ENCODE results near the gene IFNA10. TPM values are rescaled to one million over a fixed set of nuclear protein-coding genes. Genes with fewer than 3 reads are reported as not detected.

IFNA10 gene
- total RNA-seq (ENCODE audit: low replicate concordance): not detected in 2 replicates

DNA sequence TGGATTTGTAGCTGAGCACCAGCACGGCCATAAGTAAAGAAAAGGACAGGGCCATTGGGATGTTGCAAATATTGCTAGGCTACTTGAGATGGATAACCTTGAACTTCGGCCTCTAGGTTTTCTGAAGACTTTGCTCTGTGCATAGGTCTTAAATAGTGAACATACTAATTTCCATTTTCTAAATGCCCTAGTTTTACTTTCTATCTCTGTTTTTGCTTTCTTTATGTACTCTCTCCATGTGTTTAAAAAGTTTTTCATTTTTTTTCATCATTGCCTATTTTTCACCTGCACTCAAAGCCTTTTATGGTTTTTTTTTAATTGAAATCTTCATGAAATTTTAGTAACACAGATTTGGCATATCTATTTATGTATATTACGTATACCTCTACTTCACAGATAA lies at the start of gene IFNA10:
Gene IFNA10, minus strand, starts transcription at position 101 of the 400 bp plus-strand sequence. Its CDS starts 46 bp downstream, at position 55.

GRCh38 chr9:21239911-21240310 lies 33.0 kb upstream of the IFNA10 start, which contains the start of gene IFNA14:
Gene IFNA14 (minus strand): TSS chr9:21240005. CDS start chr9:21239935, 70 bp downstream.

GRCh38 chr9:21228122-21228521 lies 21.2 kb upstream of the IFNA10 start, which contains the start of gene IFNA17:
Gene IFNA17 (minus strand): TSS chr9:21228222. CDS start chr9:21228173, 49 bp downstream.

DNA sequence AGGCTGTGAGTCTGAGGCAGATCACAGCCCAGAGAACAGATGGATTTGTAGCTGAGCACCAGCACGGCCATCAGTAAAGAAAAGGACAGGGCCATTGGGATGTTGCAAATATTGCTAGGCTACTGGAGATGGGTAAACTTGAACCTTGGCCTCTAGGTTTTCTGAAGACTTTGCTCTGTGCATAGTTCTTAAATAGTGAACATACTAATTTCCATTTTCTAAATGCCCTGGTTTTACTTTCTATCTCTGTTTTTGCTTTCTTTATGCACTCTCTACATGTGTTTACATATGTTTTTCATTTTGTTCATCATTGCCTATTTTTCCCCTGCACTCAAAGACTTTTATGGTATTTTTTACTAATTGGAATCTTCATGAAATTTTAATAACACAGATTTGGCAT lies 10.3 kb upstream of the IFNA10 start, which contains the start of gene IFNA16:
Gene IFNA16, minus strand, starts transcription at position 101 of the 400 bp plus-strand sequence. Its CDS starts 6 bp downstream, at position 95.

DNA sequence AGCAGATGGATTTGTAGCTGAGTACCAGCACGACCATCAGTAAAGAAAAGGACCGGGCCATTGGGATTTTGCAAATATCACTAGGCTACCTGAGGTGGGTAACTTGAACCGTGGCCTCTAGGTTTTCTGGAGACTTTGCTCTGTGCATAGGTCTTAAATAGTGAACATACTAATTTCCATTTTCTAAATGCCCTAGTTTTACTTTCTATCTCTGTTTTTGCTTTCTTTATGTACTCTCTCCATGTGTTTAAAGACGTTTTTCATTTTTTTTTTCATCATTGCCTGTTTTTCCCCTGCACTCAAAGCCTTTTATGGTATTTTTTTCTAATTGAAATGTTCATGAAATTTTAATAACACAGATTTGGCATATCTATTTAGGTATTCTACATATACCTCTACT lies 4.8 kb downstream of the IFNA10 start, which contains the start of gene IFNA7:
Gene IFNA7, minus strand, starts transcription at position 101 of the 400 bp plus-strand sequence. Its CDS starts 40 bp downstream, at position 61.

GRCh38 chr9:21187487-21187886 lies 19.5 kb downstream of the IFNA10 start, which contains the start of gene IFNA4:
Gene IFNA4 (minus strand): TSS chr9:21187587. CDS start chr9:21187531, 56 bp downstream.

DNA sequence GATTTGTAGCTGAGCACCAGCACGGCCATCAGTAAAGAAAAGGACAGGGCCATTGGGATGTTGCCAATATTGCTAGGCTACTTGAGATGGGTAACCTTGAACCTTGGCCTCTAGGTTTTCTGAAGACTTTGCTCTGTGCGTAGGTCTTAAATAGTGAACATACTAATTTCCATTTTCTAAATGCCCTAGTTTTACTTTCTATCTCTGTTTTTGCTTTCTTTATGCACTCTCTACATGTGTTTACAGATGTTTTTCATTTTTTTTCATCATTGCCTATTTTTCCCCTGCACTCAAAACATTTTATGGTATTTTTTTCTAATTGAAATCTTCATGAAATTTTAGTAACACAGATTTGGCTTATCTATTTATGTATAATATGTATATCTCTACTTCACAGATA lies 40.4 kb downstream of the IFNA10 start, which contains the start of gene IFNA21:
Gene IFNA21, minus strand, starts transcription at position 101 of the 400 bp plus-strand sequence. Its CDS starts 48 bp downstream, at position 53.

Other genes with a start within 250 kb of the IFNA10 start
- 1.4 and 2.6 TPM in 2 replicates for gene HACD4, start 175.5 kb downstream of the IFNA10 start, total RNA-seq (ENCODE audit: low replicate concordance)
- gene IFNB1, start 129.2 kb downstream of the IFNA10 start, total RNA-seq (ENCODE audit: low replicate concordance): not detected in 2 replicates
- not detected in 2 replicates for gene IFNW1, start 65.3 kb downstream of the IFNA10 start, total RNA-seq (ENCODE audit: low replicate concordance)
- gene IFNA21, start 40.5 kb downstream of the IFNA10 start, total RNA-seq (ENCODE audit: low replicate concordance): not detected in 2 replicates
- gene IFNA4, start 19.6 kb downstream of the IFNA10 start, total RNA-seq (ENCODE audit: low replicate concordance): not detected in 2 replicates
- gene IFNA7, start 4.9 kb downstream of the IFNA10 start, total RNA-seq (ENCODE audit: low replicate concordance): not detected in 2 replicates
- gene IFNA16, start 10.2 kb upstream of the IFNA10 start, total RNA-seq (ENCODE audit: low replicate concordance): not detected in 2 replicates
- gene IFNA17, start 21.1 kb upstream of the IFNA10 start, total RNA-seq (ENCODE audit: low replicate concordance): not detected in 2 replicates
- not detected in 2 replicates for gene IFNA14, start 32.9 kb upstream of the IFNA10 start, total RNA-seq (ENCODE audit: low replicate concordance)
- not detected in 2 replicates for gene IFNA5, start 98.2 kb upstream of the IFNA10 start, total RNA-seq (ENCODE audit: low replicate concordance)
- gene KLHL9, start 128.3 kb upstream of the IFNA10 start, total RNA-seq (ENCODE audit: low replicate concordance): 25.9 and 31.9 TPM in 2 replicates
- not detected in 2 replicates for gene IFNA6, start 143.7 kb upstream of the IFNA10 start, total RNA-seq (ENCODE audit: low replicate concordance)
- not detected in 2 replicates for gene IFNA13, start 160.9 kb upstream of the IFNA10 start, total RNA-seq (ENCODE audit: low replicate concordance)
- not detected in 2 replicates for gene IFNA2, start 178.3 kb upstream of the IFNA10 start, total RNA-seq (ENCODE audit: low replicate concordance)
- not detected in 2 replicates for gene IFNA8, start 202.0 kb upstream of the IFNA10 start, total RNA-seq (ENCODE audit: low replicate concordance)
- gene IFNA1, start 233.3 kb upstream of the IFNA10 start, total RNA-seq (ENCODE audit: low replicate concordance): not detected in 2 replicates